ENCODE measurements around the gene TSHZ2.

DNA sequence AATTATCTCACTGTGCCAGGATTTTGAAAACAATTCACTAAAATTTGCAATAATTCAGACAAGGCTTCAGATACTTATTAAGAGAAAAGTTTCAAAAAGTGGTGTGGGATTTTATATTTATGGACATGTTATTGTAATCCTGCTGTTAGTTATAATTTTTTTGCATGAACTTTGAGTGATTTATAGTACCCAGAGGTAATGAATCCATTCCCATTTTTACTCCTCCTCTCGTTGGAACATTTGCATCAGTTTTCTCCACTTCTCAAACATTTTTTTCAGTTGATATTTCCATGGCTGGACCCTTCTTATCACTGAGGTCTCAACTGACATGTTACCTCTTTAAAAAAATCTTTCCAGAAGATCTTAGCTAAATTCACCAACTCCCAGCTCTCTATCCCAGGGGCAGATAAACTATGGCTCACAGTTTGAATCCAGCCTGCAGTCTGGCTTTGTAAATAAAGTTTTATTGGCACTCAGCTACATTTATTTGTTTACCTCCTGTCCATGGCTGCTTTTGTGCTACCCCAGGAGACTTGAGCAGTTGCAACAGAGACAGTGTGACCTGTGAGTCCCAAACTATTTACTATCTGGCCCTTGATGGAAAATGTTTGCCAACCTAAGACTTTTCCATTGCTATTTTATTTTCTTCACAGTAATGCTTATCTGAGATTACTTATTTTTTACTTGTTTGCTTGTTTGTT, 83.4 kb downstream of the TSHZ2 start:
- TF ChIP-seq CTCF (IDR thresholded peaks at IDR 0.05) (no peak), POLR2A (IDR thresholded peaks at IDR 0.05) (no peak)
